Psoas muscle (tissue), 8 donors: Measurements from ENCODE around the gene GNAQ. TPM values are rescaled to one million over a fixed set of nuclear protein-coding genes. Genes with fewer than 3 reads are reported as not detected.

Source experiments
- ATAC-seq, 4 donors: fragments of 200-7000 bp; cut with Tn5 transposase; one replicate each; pipeline ENCODE4 v1.9.1; 2020; ENCODE audit warnings: moderate library complexity in 3 of 4, mild to moderate bottlenecking in 2 of 4
- DNase-seq, 2 donors: peaks; one replicate each; pipeline ENCODE4 v3.0.0-alpha.2; 2020
- H3K27ac ChIP-seq: fragments of 200-600 bp; one replicate; pipeline ENCODE4 v1.8.0; 2022
- H3K27me3 ChIP-seq, 3 donors: fragments of 200-600 bp in 1 of 3; one replicate each; pipeline versions ENCODE4 v1.6.1 to v1.8.0; 2013 to 2022; ENCODE audit warnings: low read length in 2 of 3, mild to moderate bottlenecking in 2 of 3, moderate library complexity in 1 of 3; ENCODE audit not compliant: insufficient read depth in 3 of 3
- H3K36me3 ChIP-seq, 2 donors: fragments of 200-600 bp in 1 of 2; one replicate each; pipeline versions ENCODE4 v1.6.1 to v1.8.0; 2013 to 2022; ENCODE audit warnings: low read depth in 1 of 2, mild to moderate bottlenecking in 1 of 2, moderate library complexity in 1 of 2; ENCODE audit not compliant: insufficient read depth in 1 of 2
- H3K4me1 ChIP-seq: fragments of 200-600 bp; one replicate; pipeline ENCODE4 v1.8.0; 2022
- H3K4me3 ChIP-seq: fragments of 200-600 bp; one replicate; pipeline ENCODE4 v1.8.0; 2022; ENCODE audit warnings: mild to moderate bottlenecking
- H3K9me3 ChIP-seq: fragments of 200-600 bp; one replicate; pipeline ENCODE4 v1.8.0; 2022
- WGBS, 3 donors: extraction: QIAGEN DNeasy Blood & Tissue Kit; methylation state at CpG; one replicate each; pipeline versions ENCODE4 v1.1.6 to v1.1.7; 2013; 5-methylcytosine and 5-hydroxymethylcytosine counted together
- intact Hi-C, 2 donors: fragments of 100-400 bp; cut with DNase I; formaldehyde crosslinking; loops; one replicate each; pipeline versions ENCODE4 v1.11.0 to v1.14.2; 2022
- polyA plus RNA-seq, 3 donors: library from polyadenylated mRNA; stranded (reverse); fragments of 200-250 nt; gene quantifications; one replicate each; pipeline ENCODE4 v1.2.3, GENCODE V29; 2013
- total RNA-seq, 4 donors: library from RNA; stranded (reverse); fragmentation: NEBNext Ultra II Directional in 2 of 4; extraction: Animal tissue kit (Norgen Biotek cat#: 25700) in 2 of 4; gene quantifications; one replicate each; pipeline versions ENCODE4 v1.2.1 to v1.2.4, GENCODE V29; 2021 to 2023
- TF ChIP-seq, protein P1 (sequence below): fragments of 200-600 bp; IDR thresholded peaks from one replicate; pipeline ENCODE4 v1.8.0; 2022; ENCODE audit warnings: antibody characterized with exemption
- donor health status: healthy with polysubstance abuse.
- donor health status: DM: no; HTN: no; CAD: no; lungs with moderate emphysema.
- donor health status: Bipolar disorder and iron deficiency.
- donor health status: healthy.
- donor health status: DM: yes; HTN: yes; CAD: no.
- donor health status: DM: no; HTN: no; CAD: no.
- donor health status: DM: no; HTN: no; CAD: no.
- donor health status: DM: yes; HTN: yes; CAD: no.

Gene GNAQ
- total and polyA plus RNA-seq, 7 donors, result 8.3 to 26.6 (median 23.8) TPM

DNA sequence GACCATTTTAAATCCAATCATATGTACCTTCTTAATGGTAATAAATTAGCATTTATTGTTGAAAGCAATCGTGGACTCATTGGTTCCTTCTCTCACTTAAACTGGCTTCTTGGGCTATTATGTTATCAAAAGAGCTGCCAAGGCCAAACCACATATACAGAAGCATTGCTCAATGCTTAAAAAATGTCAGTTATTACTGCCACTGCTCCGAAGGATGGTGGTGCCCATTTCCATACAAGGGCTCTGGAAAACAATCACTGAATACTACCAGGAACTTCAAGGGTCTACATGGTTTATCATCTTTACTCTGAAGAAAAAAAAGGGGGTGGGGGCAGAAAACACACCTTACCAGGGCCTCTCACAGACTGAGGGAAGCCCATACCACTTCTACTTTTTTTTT, 104.3 kb downstream of the GNAQ start:
- DNase-seq (no peak), ATAC-seq (no peak)
- TF ChIP-seq, protein P1, sequence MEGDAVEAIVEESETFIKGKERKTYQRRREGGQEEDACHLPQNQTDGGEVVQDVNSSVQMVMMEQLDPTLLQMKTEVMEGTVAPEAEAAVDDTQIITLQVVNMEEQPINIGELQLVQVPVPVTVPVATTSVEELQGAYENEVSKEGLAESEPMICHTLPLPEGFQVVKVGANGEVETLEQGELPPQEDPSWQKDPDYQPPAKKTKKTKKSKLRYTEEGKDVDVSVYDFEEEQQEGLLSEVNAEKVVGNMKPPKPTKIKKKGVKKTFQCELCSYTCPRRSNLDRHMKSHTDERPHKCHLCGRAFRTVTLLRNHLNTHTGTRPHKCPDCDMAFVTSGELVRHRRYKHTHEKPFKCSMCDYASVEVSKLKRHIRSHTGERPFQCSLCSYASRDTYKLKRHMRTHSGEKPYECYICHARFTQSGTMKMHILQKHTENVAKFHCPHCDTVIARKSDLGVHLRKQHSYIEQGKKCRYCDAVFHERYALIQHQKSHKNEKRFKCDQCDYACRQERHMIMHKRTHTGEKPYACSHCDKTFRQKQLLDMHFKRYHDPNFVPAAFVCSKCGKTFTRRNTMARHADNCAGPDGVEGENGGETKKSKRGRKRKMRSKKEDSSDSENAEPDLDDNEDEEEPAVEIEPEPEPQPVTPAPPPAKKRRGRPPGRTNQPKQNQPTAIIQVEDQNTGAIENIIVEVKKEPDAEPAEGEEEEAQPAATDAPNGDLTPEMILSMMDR, result no peak
- 26 to 46% (median 27%) methylated on average over 2 of the region's 2 CpGs for WGBS, 3 donors
- intact Hi-C loops, result no loop called here
- Histone ChIP-seq H3K27me3 (no peaks in the 10 kb centered on the region), H3K27ac (no peak overlapping the region), H3K36me3 (no peaks in the 10 kb centered on the region), H3K9me3 (no peaks in the 10 kb centered on the region), H3K4me3 (no peak overlapping the region), H3K4me1 (peaks cover 22% of the 10 kb centered on the region)

GRCh38 chr9:77926371-77926878, 105.2 kb downstream of the GNAQ start:
- H3K36me3 ChIP-seq, result peaks cover 0 to 6% of the 10 kb centered on the region in 2 donors
- no peaks in the 10 kb centered on the region for H3K9me3 ChIP-seq
- no peaks in the 10 kb centered on the region for H3K27me3 ChIP-seq
- intact Hi-C loops, result no loop called here
- ATAC-seq, result no peak
- peaks cover 22% of the 10 kb centered on the region for H3K4me1 ChIP-seq
- H3K4me3 ChIP-seq, result no peak overlapping the region
- TF ChIP-seq, protein P1, result no peak
- H3K27ac ChIP-seq, result no peak overlapping the region
- DNase-seq, result no peak

- Histone ChIP-seq H3K9me3 (no peaks in the 10 kb centered on the region), H3K27ac (no peak overlapping the region), H3K36me3 (peaks cover 6 to 23% of the 10 kb centered on the region in 2 donors), H3K4me1 (peaks cover 19% of the 10 kb centered on the region), H3K4me3 (no peak overlapping the region), H3K27me3 (no peaks in the 10 kb centered on the region)
- 66 to 71% (median 71%) methylated on average over 5 of the region's 5 CpGs for WGBS, 3 donors
- no peak for ATAC-seq
- no peak for DNase-seq
- intact Hi-C loops, result no loop called here
- TF ChIP-seq, protein P1, result no peak
These were observed 109.0 kb downstream of the GNAQ start for GRCh38 chr9:77922591-77922990.

DNA sequence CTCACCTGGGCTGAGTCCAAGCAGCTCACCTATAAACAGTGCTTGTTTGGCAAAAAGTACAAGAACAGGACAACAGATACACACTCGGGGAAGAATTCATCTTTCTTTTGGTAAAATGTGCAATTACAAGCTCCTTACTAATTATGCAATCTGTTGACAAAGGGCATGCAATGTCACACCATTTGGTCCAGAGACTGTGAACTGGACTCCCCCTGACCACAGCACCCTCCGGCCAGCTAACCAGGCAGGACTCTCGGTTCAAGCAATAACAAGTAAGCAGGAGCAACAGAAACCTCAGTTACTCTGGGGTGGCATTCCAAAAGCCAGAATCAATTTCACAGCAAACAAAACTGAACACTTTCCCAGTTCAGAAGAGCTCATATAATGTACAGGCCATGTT, 113.8 kb downstream of the GNAQ start:
- ATAC-seq, result no peak
- H3K9me3 ChIP-seq, result no peaks in the 10 kb centered on the region
- no peak for DNase-seq
- TF ChIP-seq, protein P1, result no peak
- WGBS, 3 donors, result 46 to 78% (median 52%) methylated on average over 3 of the region's 3 CpGs
- intact Hi-C loops, result no loop called here
- no peak overlapping the region for H3K27ac ChIP-seq
- H3K4me1 ChIP-seq, result peaks cover 7% of the 10 kb centered on the region
- H3K36me3 ChIP-seq, result peaks cover 6 to 23% of the 10 kb centered on the region in 2 donors
- H3K27me3 ChIP-seq, result no peaks in the 10 kb centered on the region
- H3K4me3 ChIP-seq, result no peak overlapping the region

GRCh38 chr9:77916820-77917219, 114.8 kb downstream of the GNAQ start:
- Histone ChIP-seq H3K4me1 (peaks cover 7% of the 10 kb centered on the region), H3K4me3 (no peak overlapping the region), H3K36me3 (peaks cover 6 to 21% of the 10 kb centered on the region in 2 donors), H3K9me3 (no peaks in the 10 kb centered on the region), H3K27ac (no peak overlapping the region), H3K27me3 (no peaks in the 10 kb centered on the region)
- ATAC-seq (no peak), DNase-seq (no peak)
- intact Hi-C loops, result no loop called here
- 84 to 96% (median 86%) methylated on average over 3 of the region's 3 CpGs for WGBS, 3 donors
- TF ChIP-seq, protein P1, result no peak
